Measurements from ENCODE around the gene RER1. TPM values are rescaled to one million over a fixed set of nuclear protein-coding genes. Genes with fewer than 3 reads are reported as not detected.

Gene RER1
- total and polyA plus RNA-seq, 3 experiments from 2014 or later = 166 to 222 (median 214) TPM

DNA sequence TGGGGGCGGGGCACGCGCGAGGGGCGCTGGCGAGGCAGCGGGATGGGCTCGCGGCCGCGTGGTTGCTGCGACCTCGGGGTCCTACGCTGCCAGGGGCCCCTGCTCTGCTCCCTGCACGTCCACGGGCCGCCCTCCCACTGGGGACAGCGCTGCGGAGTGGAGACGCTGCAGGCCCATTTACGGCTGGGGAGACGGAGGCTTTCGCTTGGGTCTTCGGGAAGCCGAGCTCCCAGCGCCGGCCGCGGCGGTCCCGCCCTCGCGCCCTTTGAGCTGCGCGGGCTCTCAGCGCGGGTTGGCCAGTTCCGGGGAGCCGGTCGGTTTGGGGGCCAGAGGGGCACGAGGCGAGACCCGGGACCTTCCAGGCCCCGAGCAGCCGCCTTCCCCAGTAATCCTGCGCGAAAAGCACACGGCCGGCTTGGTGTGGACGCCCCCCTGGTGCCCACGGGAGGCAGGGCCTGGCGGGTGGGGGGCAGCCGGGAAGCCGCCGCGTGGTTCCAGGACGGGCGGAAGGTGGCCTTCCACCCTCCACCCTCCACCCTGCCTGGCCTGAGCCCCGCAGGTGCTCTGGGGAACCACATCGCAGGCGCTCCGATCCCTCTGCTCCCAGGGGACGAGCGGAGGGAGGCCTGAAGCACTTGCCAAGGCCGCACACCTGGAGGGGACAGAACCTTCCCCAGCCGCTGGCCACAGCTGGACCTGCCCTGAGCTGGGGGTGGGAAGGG is 21.3 kb downstream of the RER1 start:
- peaks cover 55% of the 10 kb centered on the region for H3K4me1 ChIP-seq (ENCODE audit: insufficient read depth, low read length)
- ChIA-PET POLR2A (interaction anchor here (0.6 to 2.5 kb wide), 6 partner anchors 21 to 503 kb away, joined by 3 to 18 read pairs (median 4); partner anchors contain the start of genes MORN1, PANK4, RER1 and TNFRSF14), CTCF (interaction anchor here (1.0 to 1.8 kb wide), 5 partner anchors 111 to 374 kb away, joined by 4 to 27 read pairs (median 6); partner anchors contain the start of gene FAAP20)
- Mint-ChIP-seq H3K4me1 (peaks cover 30 to 53% (median 30%) of the 10 kb centered on the region in 3 donors), H3K9me3 (no peaks in the 10 kb centered on the region), H3K4me3 (peak overlapping the region; percentile 29 to 94 (median 84)), H3K27ac (peak overlapping the region in 3 of 8 donors; percentile 75 to 89 (median 85)), H3K27me3 (no peaks in the 10 kb centered on the region), H3K36me3 (peaks cover 0 to 22% (median 0%) of the 10 kb centered on the region in 3 donors)
- no peaks in the 10 kb centered on the region for H3K27me3 ChIP-seq (ENCODE audit: insufficient read depth, low read length, poor library complexity, severe bottlenecking)
- peak overlapping the region; percentile 90 for H3K27ac ChIP-seq (ENCODE audit: low read depth, low read length)
- no peak for DNase-seq
- no peaks in the 10 kb centered on the region for H3K36me3 ChIP-seq (ENCODE audit: insufficient read depth, low read length)
- peak overlapping the region; percentile 78 for H3K4me3 ChIP-seq (ENCODE audit: low read length)
- H3K9me3 ChIP-seq (ENCODE audit: low read length) = no peaks in the 10 kb centered on the region

DNA sequence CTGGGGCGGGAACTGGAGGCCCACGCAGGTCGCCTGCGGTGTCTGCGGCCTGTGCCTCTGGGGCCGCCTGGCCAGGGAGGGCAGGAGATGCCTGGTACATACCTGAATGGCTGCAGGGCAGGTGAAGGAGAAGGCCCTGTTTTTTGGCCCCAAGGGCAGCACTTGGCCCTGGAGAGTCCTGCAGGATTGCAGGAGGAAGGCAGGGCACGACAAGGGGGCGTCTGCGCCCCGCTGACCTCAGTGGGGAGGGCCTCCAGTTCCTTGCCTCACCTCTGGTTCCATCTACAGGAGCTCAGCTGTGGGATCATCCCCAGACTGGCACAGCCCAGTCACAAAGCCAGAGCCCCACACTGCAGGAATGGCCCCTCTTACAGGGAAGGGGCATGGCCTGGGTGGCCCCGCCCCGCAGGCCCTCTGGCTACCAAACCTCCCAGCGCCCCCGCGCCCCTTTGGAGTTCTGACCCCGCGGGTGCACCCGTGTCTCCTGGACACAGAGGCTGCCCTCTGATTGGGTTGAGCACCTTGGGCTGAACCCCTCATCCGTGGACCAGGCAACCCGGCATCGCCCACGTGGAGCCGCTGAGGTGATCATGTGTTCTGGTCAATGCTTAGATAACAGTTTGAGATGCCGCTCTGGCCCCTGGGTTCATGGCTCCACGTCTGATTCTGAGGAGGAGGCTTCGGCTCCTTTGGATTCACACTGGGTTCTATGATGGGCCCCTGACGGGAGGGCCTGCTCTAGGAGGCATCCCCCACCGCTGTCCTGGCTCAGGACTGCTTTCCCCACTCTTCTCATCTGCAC is 22.1 kb downstream of the RER1 start:
- DNase-seq = peak in 1 of 5 donors; percentile 27
- Mint-ChIP-seq H3K27me3 (peaks cover 0 to under 1% of the 10 kb centered on the region in 2 donors), H3K27ac (peak overlapping the region; percentile 85 to 98 (median 94)), H3K4me1 (peaks cover 30 to 58% (median 30%) of the 10 kb centered on the region in 3 donors), H3K36me3 (peaks cover 0 to 18% (median 0%) of the 10 kb centered on the region in 3 donors), H3K9me3 (no peaks in the 10 kb centered on the region), H3K4me3 (peak overlapping the region; percentile 84 to 92 (median 89))
- peak overlapping the region; percentile 78 for H3K4me3 ChIP-seq (ENCODE audit: low read length)
- H3K27ac ChIP-seq (ENCODE audit: low read depth, low read length) = peak overlapping the region; percentile 90
- ChIA-PET POLR2A (interaction anchor here (1.0 to 2.5 kb wide), 6 partner anchors 22 to 142 kb away, joined by 3 to 20 read pairs (median 6); partner anchors contain the start of genes MORN1, PANK4, RER1 and TNFRSF14), CTCF (interaction anchor here (1.0 to 4.4 kb wide), 7 partner anchors 110 to 373 kb away, joined by 4 to 49 read pairs (median 6); partner anchors contain the start of gene FAAP20)
- no peaks in the 10 kb centered on the region for H3K9me3 ChIP-seq (ENCODE audit: low read length)
- H3K4me1 ChIP-seq (ENCODE audit: insufficient read depth, low read length) = peaks cover 55% of the 10 kb centered on the region
- no peaks in the 10 kb centered on the region for H3K27me3 ChIP-seq (ENCODE audit: insufficient read depth, low read length, poor library complexity, severe bottlenecking)
- H3K36me3 ChIP-seq (ENCODE audit: insufficient read depth, low read length) = no peaks in the 10 kb centered on the region

- Mint-ChIP-seq H3K9me3 (no peaks in the 10 kb centered on the region), H3K4me3 (peak overlapping the region; percentile 84 to 92 (median 89)), H3K27me3 (peaks cover 0 to 2% of the 10 kb centered on the region in 2 donors), H3K36me3 (peaks cover 0 to 14% (median 0%) of the 10 kb centered on the region in 3 donors), H3K27ac (peak overlapping the region; percentile 85 to 98 (median 94)), H3K4me1 (peaks cover 30 to 64% (median 30%) of the 10 kb centered on the region in 3 donors)
- Histone ChIP-seq H3K27ac (ENCODE audit: low read depth, low read length) (peak overlapping the region; percentile 90), H3K4me3 (ENCODE audit: low read length) (peak overlapping the region; percentile 78), H3K9me3 (ENCODE audit: low read length) (no peaks in the 10 kb centered on the region), H3K27me3 (ENCODE audit: insufficient read depth, low read length, poor library complexity, severe bottlenecking) (no peaks in the 10 kb centered on the region), H3K36me3 (ENCODE audit: insufficient read depth, low read length) (no peaks in the 10 kb centered on the region), H3K4me1 (ENCODE audit: insufficient read depth, low read length) (peaks cover 55% of the 10 kb centered on the region)
- ChIA-PET POLR2A (interaction anchor here (0.6 to 2.5 kb wide), 4 partner anchors 23 to 134 kb away, joined by 3 to 20 read pairs (median 12); partner anchors contain the start of genes MORN1, PANK4 and RER1), CTCF (interaction anchor here (0.8 to 4.4 kb wide), 14 partner anchors 10 to 231 kb away, joined by 3 to 49 read pairs (median 6); partner anchors contain the start of genes HES5, MORN1, PRXL2B and RER1)
- DNase-seq = peak; percentile 70 to 87 (median 75)
These were observed 22.8 kb downstream of the RER1 start for GRCh38 chr1:2414297-2414958.

- DNase-seq = peak in 1 of 5 donors; percentile 11
These were observed 23.7 kb downstream of the RER1 start for GRCh38 chr1:2415337-2415736.

DNA sequence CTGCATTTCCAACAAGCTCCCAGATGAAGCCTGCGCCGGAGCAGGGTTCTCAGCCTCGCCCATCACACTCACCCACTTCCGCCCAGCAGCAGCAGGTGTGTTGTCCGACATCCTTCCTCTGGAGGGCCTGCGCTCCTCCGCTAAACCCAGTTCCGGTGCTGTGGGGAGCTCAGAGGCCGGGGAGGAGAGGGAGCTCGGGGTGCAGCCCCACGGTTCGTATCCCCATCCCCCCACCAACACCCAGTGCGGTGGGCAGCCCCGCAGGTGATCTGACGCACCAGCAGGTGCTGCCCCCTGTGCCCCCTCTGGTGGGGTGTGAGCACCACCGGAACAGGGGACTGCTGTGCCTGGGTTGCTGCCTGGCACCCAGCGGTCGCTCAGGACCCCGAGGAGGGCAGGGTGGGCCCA is 24.2 kb downstream of the RER1 start:
- Mint-ChIP-seq H3K9me3 (no peaks in the 10 kb centered on the region), H3K27ac (peak overlapping the region; percentile 88 to 98 (median 92)), H3K4me1 (peaks cover 28 to 57% (median 30%) of the 10 kb centered on the region in 3 donors), H3K36me3 (peaks cover 0 to 6% (median 0%) of the 10 kb centered on the region in 3 donors), H3K4me3 (peak overlapping the region; percentile 85 to 92 (median 89)), H3K27me3 (peaks cover 0 to 2% of the 10 kb centered on the region in 2 donors)
- H3K4me3 ChIP-seq (ENCODE audit: low read length) = peak overlapping the region; percentile 63
- ChIA-PET POLR2A (interaction anchor here (1.2 to 2.5 kb wide), 7 partner anchors 24 to 170 kb away, joined by 5 to 20 read pairs (median 10); partner anchors contain the start of genes MORN1, PANK4, RER1 and TNFRSF14), CTCF (interaction anchor here (0.7 to 4.4 kb wide), 24 partner anchors 8 to 371 kb away, joined by 3 to 49 read pairs (median 6); partner anchors contain the start of genes FAAP20, HES5, MORN1 and PANK4)
- peak in 4 of 5 donors; percentile 36 to 72 (median 42) for DNase-seq
- peak overlapping the region; percentile 47 for H3K27ac ChIP-seq (ENCODE audit: low read depth, low read length)
- H3K36me3 ChIP-seq (ENCODE audit: insufficient read depth, low read length) = no peaks in the 10 kb centered on the region
- H3K9me3 ChIP-seq (ENCODE audit: low read length) = no peaks in the 10 kb centered on the region
- no peaks in the 10 kb centered on the region for H3K27me3 ChIP-seq (ENCODE audit: insufficient read depth, low read length, poor library complexity, severe bottlenecking)
- peaks cover 55% of the 10 kb centered on the region for H3K4me1 ChIP-seq (ENCODE audit: insufficient read depth, low read length)

More at GRCh38 chr1:2415337-2415736, 23.7 kb downstream of the RER1 start:
- peak overlapping the region; percentile 85 to 92 (median 89) for H3K4me3 Mint-ChIP-seq
- H3K27ac Mint-ChIP-seq = peak overlapping the region; percentile 88 to 98 (median 92)
- peak overlapping the region; percentile 47 for H3K27ac ChIP-seq (ENCODE audit: low read depth, low read length)
- no peaks in the 10 kb centered on the region for H3K27me3 ChIP-seq (ENCODE audit: insufficient read depth, low read length, poor library complexity, severe bottlenecking)
- POLR2A ChIA-PET = interaction anchor here (1.2 to 2.5 kb wide), 7 partner anchors 24 to 170 kb away, joined by 5 to 20 read pairs (median 10); partner anchors contain the start of genes MORN1, PANK4, RER1 and TNFRSF14
- H3K9me3 ChIP-seq (ENCODE audit: low read length) = no peaks in the 10 kb centered on the region
- peaks cover 55% of the 10 kb centered on the region for H3K4me1 ChIP-seq (ENCODE audit: insufficient read depth, low read length)
- peaks cover 30 to 62% (median 30%) of the 10 kb centered on the region in 3 donors for H3K4me1 Mint-ChIP-seq
- peaks cover 0 to 2% of the 10 kb centered on the region in 2 donors for H3K27me3 Mint-ChIP-seq
- H3K36me3 Mint-ChIP-seq = peaks cover 0 to 9% (median 0%) of the 10 kb centered on the region in 3 donors
- CTCF ChIA-PET = interaction anchor here (0.6 to 4.4 kb wide), 25 partner anchors 9 to 939 kb away, joined by 3 to 49 read pairs (median 5); partner anchors contain the start of genes FAAP20, HES5, MORN1 and PANK4
- peak overlapping the region; percentile 63 for H3K4me3 ChIP-seq (ENCODE audit: low read length)
- no peaks in the 10 kb centered on the region for H3K36me3 ChIP-seq (ENCODE audit: insufficient read depth, low read length)
- H3K9me3 Mint-ChIP-seq = no peaks in the 10 kb centered on the region

DNA sequence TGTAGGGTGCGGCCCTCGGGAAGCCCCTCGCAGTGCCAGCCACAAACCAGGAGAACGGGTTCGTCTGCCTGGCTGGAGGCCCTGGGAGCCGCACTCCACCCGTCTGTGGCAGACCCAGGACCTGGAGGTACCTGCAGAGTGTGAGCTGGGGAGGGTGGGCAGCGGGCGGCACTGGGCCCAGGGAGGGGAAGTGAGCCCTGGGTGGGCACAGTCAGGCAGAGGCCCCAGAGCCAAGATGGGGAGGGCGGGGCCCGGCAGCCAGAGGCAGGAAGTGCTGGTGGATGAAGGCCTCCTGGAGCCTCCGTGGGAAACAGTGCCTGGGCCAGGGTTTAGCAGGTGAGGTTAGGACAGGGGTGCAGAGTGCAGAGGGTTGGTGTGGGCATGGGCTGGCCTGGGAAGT is 24.8 kb downstream of the RER1 start:
- H3K9me3 Mint-ChIP-seq = no peaks in the 10 kb centered on the region
- H3K27me3 ChIP-seq (ENCODE audit: insufficient read depth, low read length, poor library complexity, severe bottlenecking) = no peaks in the 10 kb centered on the region
- H3K36me3 ChIP-seq (ENCODE audit: insufficient read depth, low read length) = no peaks in the 10 kb centered on the region
- peaks cover 28 to 55% (median 30%) of the 10 kb centered on the region in 3 donors for H3K4me1 Mint-ChIP-seq
- H3K4me3 Mint-ChIP-seq = peak overlapping the region; percentile 85 to 92 (median 89)
- H3K4me3 ChIP-seq (ENCODE audit: low read length) = peak overlapping the region; percentile 63
- peaks cover 53% of the 10 kb centered on the region for H3K4me1 ChIP-seq (ENCODE audit: insufficient read depth, low read length)
- no peaks in the 10 kb centered on the region for H3K9me3 ChIP-seq (ENCODE audit: low read length)
- H3K27ac ChIP-seq (ENCODE audit: low read depth, low read length) = peak overlapping the region; percentile 47
- DNase-seq = peak in 4 of 5 donors; percentile 19 to 61 (median 32)
- peaks cover 0 to 6% (median 0%) of the 10 kb centered on the region in 3 donors for H3K36me3 Mint-ChIP-seq
- H3K27ac Mint-ChIP-seq = peak overlapping the region; percentile 85 to 98 (median 91)
- H3K27me3 Mint-ChIP-seq = peaks cover 0 to 2% of the 10 kb centered on the region in 2 donors
- ChIA-PET CTCF (interaction anchor here (0.7 to 4.4 kb wide), 19 partner anchors 8 to 371 kb away, joined by 3 to 49 read pairs (median 6); partner anchors contain the start of genes FAAP20, HES5, PANK4 and PRXL2B), POLR2A (interaction anchor here (1.2 to 2.5 kb wide), 7 partner anchors 25 to 169 kb away, joined by 5 to 20 read pairs (median 10); partner anchors contain the start of genes MORN1, PANK4, RER1 and TNFRSF14)

Data from CD8-positive, alpha-beta memory T cell (primary cell).